ENCODE data around the gene GLIS2.
A peak's percentile ranks its signal among the peaks of the same experiment; 100 is the strongest.

GLIS2 gene

GRCh38 chr16:4370570-4371356, 54.9 kb downstream of the GLIS2 start:
- no peaks in the 10 kb centered on the region for H3K4me1 Mint-ChIP-seq (ENCODE audit: low read depth)
- H3K27ac Mint-ChIP-seq = no peak overlapping the region
- no peak overlapping the region for H3K4me3 Mint-ChIP-seq
- peaks cover 7% of the 10 kb centered on the region for H3K36me3 Mint-ChIP-seq (ENCODE audit: low read depth)
- no peaks in the 10 kb centered on the region for H3K9me3 Mint-ChIP-seq
- no peaks in the 10 kb centered on the region for H3K27me3 Mint-ChIP-seq

DNA sequence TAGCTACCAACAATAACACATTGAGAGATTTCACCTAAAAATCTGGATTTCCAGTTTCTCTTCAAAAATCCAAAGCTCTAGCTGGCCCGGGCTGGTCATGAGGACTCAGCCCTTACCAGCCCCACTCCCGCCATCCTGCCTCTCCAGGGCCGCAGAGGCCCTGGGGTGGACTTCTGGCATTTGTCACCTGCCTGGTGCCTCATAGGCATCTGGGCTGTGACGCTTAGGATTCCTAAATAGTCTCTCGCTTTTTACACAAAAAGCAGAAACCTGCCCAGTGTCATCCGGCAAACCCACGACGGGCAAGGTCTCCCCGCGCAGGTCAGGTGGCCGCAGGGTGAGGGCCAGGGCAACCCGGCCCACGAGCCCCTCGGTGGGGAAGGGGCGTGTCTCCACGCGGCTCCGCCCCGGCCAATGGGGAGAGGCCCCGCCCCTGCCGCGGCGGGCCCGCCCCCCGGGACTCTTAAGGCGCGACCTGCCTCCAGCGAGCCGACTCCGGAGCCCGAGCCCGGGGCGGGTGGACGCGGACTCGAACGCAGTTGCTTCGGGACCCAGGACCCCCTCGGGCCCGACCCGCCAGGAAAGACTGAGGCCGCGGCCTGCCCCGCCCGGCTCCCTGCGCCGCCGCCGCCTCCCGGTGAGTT, 55.6 kb downstream of the GLIS2 start, which contains the start of gene VASN:
TSS of gene VASN (plus strand) at position 492 of the 644 bp plus-strand sequence. CDS start 9,030 bp downstream, outside the sequence.
- Mint-ChIP-seq H3K4me1 (ENCODE audit: low read depth) (no peaks in the 10 kb centered on the region), H3K9me3 (no peaks in the 10 kb centered on the region), H3K27me3 (no peaks in the 10 kb centered on the region), H3K36me3 (ENCODE audit: low read depth) (peaks cover 7% of the 10 kb centered on the region), H3K4me3 (peak within 1 kb of the TSS; percentile 76), H3K27ac (no peak within 1 kb of the TSS)

DNA sequence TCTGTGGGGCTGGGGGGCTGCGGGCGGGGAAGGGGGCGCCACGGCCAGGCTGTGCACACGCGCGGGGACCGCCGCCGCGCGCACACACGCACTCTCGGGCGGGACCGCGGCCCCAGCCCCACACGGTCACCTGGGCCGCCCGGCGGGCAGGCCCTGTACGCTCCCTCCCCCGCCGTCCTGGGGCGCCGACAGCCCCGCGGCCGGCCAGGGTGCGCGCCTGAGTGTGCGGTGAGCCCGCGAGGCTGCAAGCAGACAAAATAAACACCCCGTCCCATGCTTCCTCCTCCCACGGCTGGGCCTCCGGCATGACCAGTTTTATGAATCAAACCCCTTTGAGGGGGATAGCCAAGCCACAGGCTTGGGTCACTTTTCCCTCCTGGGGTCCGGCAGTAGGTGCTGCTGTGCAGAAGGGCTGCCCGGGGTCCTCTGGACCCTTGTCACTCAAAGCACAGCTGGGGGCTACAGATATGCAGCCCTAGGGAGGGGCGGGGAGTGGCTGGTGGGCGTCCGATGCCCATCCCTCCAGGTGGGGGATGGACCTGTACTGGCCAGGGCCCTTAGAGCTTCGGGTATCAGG, 56.2 kb downstream of the GLIS2 start:
- no peaks in the 10 kb centered on the region for H3K27me3 Mint-ChIP-seq
- peaks cover 7% of the 10 kb centered on the region for H3K36me3 Mint-ChIP-seq (ENCODE audit: low read depth)
- H3K4me1 Mint-ChIP-seq (ENCODE audit: low read depth) = no peaks in the 10 kb centered on the region
- no peak overlapping the region for H3K27ac Mint-ChIP-seq
- no peaks in the 10 kb centered on the region for H3K9me3 Mint-ChIP-seq
- H3K4me3 Mint-ChIP-seq = peak overlapping the region; percentile 76

- no peaks in the 10 kb centered on the region for H3K27me3 Mint-ChIP-seq
- no peak overlapping the region for H3K27ac Mint-ChIP-seq
- H3K9me3 Mint-ChIP-seq = no peaks in the 10 kb centered on the region
- H3K4me1 Mint-ChIP-seq (ENCODE audit: low read depth) = no peaks in the 10 kb centered on the region
- H3K4me3 Mint-ChIP-seq = no peak overlapping the region
- H3K36me3 Mint-ChIP-seq (ENCODE audit: low read depth) = peaks cover under 1% of the 10 kb centered on the region
Observed at GRCh38 chr16:4372578-4373355, 56.9 kb downstream of the GLIS2 start.

GRCh38 chr16:4373356-4373908, 57.6 kb downstream of the GLIS2 start:
- H3K27ac Mint-ChIP-seq = no peak overlapping the region
- no peaks in the 10 kb centered on the region for H3K9me3 Mint-ChIP-seq
- H3K36me3 Mint-ChIP-seq (ENCODE audit: low read depth) = no peaks in the 10 kb centered on the region
- H3K4me3 Mint-ChIP-seq = no peak overlapping the region
- H3K4me1 Mint-ChIP-seq (ENCODE audit: low read depth) = no peaks in the 10 kb centered on the region
- H3K27me3 Mint-ChIP-seq = no peaks in the 10 kb centered on the region

DNA sequence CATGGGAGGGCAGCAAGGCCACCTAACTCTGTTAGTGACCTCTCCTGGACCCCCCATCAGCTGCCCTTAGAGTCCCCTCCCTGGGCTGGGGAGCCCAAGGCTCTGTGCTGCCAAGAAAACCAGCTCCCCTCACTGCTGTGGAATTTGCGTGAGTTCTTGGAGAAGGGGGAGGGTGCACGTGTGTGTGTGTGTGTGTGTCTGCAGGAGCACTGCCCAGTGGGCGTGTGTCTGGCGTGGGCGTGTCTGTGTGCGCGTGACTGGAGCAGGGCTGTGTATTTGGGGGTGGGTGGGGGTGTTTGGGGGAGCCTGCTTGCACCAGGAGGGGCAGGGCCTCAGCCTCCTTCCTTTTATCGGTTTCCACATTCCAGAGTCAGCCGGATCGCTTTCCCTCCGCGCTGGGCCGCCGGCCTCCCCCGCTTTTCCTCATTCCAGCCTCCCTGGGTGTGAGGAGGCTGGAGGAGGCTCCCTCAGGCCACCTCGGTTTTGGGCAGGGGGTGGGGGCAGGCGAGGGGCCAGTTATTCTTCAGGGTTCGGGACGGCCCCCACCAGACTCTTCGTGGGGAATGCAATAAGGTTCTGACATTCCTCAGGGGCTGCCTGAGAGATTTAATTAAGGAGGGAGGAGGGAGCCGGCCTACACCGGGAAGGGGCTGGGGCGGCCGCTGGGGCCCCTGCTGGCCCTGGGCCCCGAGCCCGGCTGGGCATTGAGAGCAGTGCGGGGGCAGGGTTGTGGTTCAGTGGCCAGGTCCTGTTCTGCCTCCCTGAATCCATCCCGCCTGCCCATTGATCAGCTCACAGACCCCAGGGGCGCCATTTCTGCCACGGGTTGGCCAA, 58.3 kb downstream of the GLIS2 start:
- Mint-ChIP-seq H3K36me3 (ENCODE audit: low read depth) (no peaks in the 10 kb centered on the region), H3K27ac (no peak overlapping the region), H3K27me3 (no peaks in the 10 kb centered on the region), H3K4me3 (no peak overlapping the region), H3K4me1 (ENCODE audit: low read depth) (no peaks in the 10 kb centered on the region), H3K9me3 (no peaks in the 10 kb centered on the region)

DNA sequence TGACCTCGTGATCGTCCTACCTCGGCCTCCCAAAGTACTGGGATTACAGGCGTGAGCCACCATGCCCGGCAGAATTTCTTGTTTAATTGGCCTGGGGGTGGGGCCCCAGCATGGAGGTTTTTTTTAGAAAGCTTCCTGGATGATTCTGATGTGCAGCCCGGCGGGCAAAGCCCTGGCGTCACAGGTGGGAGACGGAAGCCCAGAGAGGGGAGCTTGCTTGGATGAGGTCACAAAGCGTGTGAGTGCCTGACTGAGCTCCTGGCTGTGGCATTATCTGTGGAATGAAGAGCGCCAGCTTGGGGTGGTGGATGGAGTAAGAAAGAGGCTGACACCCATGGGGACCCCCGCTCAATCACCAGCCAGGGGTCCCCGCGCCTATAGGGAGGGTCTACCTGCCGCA, 59.9 kb downstream of the GLIS2 start:
- no peak overlapping the region for H3K27ac Mint-ChIP-seq
- H3K4me3 Mint-ChIP-seq = no peak overlapping the region
- no peaks in the 10 kb centered on the region for H3K36me3 Mint-ChIP-seq (ENCODE audit: low read depth)
- H3K9me3 Mint-ChIP-seq = no peaks in the 10 kb centered on the region
- H3K4me1 Mint-ChIP-seq (ENCODE audit: low read depth) = no peaks in the 10 kb centered on the region
- no peaks in the 10 kb centered on the region for H3K27me3 Mint-ChIP-seq

GRCh38 chr16:4376126-4376892, 60.4 kb downstream of the GLIS2 start:
- Mint-ChIP-seq H3K27ac (no peak overlapping the region), H3K4me1 (ENCODE audit: low read depth) (no peaks in the 10 kb centered on the region), H3K4me3 (no peak overlapping the region), H3K9me3 (no peaks in the 10 kb centered on the region), H3K36me3 (ENCODE audit: low read depth) (no peaks in the 10 kb centered on the region), H3K27me3 (no peaks in the 10 kb centered on the region)

- no peak overlapping the region for H3K27ac Mint-ChIP-seq
- H3K9me3 Mint-ChIP-seq = no peaks in the 10 kb centered on the region
- no peak overlapping the region for H3K4me3 Mint-ChIP-seq
- no peaks in the 10 kb centered on the region for H3K36me3 Mint-ChIP-seq (ENCODE audit: low read depth)
- H3K4me1 Mint-ChIP-seq (ENCODE audit: low read depth) = no peaks in the 10 kb centered on the region
- no peaks in the 10 kb centered on the region for H3K27me3 Mint-ChIP-seq
Observed at GRCh38 chr16:4376893-4377572, 61.2 kb downstream of the GLIS2 start.

DNA sequence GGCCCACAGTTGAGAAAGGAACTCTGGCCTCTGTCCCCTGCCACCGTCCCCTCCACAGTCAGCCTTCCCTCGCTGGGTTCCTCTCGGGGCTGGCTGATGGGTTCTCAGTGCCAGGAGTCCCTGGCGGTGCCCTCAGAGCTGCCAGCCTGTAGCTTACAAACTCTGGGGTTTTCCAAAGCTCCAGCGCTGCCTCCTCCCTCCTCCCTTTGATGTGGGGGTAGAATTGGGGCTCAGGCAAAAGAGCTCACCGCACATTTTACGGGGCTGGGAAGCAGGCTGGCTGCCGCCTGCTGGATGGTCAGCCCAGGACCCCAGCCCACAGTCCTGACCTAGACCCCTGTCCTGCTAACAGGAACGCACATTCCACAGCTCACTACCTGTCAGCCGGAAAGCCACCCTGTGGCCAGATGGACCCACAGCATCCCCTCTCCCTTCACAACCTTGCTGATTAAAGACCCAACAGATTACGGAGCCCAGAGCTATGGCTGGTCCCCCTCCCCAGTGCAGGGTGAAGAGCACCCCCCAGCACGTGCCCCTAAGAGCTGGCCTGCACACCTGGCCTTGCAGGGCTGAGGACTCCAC, 61.8 kb downstream of the GLIS2 start:
- Mint-ChIP-seq H3K27ac (no peak overlapping the region), H3K9me3 (no peaks in the 10 kb centered on the region), H3K36me3 (ENCODE audit: low read depth) (no peaks in the 10 kb centered on the region), H3K4me1 (ENCODE audit: low read depth) (no peaks in the 10 kb centered on the region), H3K4me3 (no peak overlapping the region), H3K27me3 (no peaks in the 10 kb centered on the region)

GRCh38 chr16:4378161-4378666, 62.3 kb downstream of the GLIS2 start:
- H3K9me3 Mint-ChIP-seq = no peaks in the 10 kb centered on the region
- no peak overlapping the region for H3K4me3 Mint-ChIP-seq
- H3K27me3 Mint-ChIP-seq = no peaks in the 10 kb centered on the region
- H3K27ac Mint-ChIP-seq = no peak overlapping the region
- no peaks in the 10 kb centered on the region for H3K36me3 Mint-ChIP-seq (ENCODE audit: low read depth)
- H3K4me1 Mint-ChIP-seq (ENCODE audit: low read depth) = no peaks in the 10 kb centered on the region

GRCh38 chr16:4378999-4379690, 63.3 kb downstream of the GLIS2 start:
- no peaks in the 10 kb centered on the region for H3K27me3 Mint-ChIP-seq
- no peaks in the 10 kb centered on the region for H3K9me3 Mint-ChIP-seq
- H3K27ac Mint-ChIP-seq = no peak overlapping the region
- H3K36me3 Mint-ChIP-seq (ENCODE audit: low read depth) = no peaks in the 10 kb centered on the region
- no peak overlapping the region for H3K4me3 Mint-ChIP-seq
- H3K4me1 Mint-ChIP-seq (ENCODE audit: low read depth) = no peaks in the 10 kb centered on the region
